H1 (cell line): ENCODE data around the gene TBC1D22A. TPM values are rescaled to one million over a fixed set of nuclear protein-coding genes. Genes with fewer than 3 reads are reported as not detected.

Experiments used
- CTCF ChIA-PET: fragments of 300-600 bp; sonication (Branson Sonifier 250); formaldehyde crosslinking; loops from one replicate; lab custom pipeline; 2021; ENCODE audit not compliant: partially characterized antibody; lab: Charles Lee
- POLR2A ChIA-PET: fragments of 300-600 bp; sonication (Branson Sonifier 250); formaldehyde crosslinking; loops from one replicate; lab custom pipeline; 2021; ENCODE audit warnings: inconsistent platforms; ENCODE audit not compliant: partially characterized antibody; lab: Charles Lee
- DNase-seq, 2 experiments: peaks; one replicate each; pipeline versions ENCODE4 v3.0.0 to v3.0.0-alpha.2; 2010 to 2022; ENCODE audit warnings: low spot score in 2 of 2, low read depth in 1 of 2, mixed read lengths in 1 of 2
- FAIRE-seq: peaks from 2 replicates; lab custom pipeline; 2011; peaks lifted over from hg19 to GRCh38; lab: Jason Lieb, UNC
- H2AFZ ChIP-seq: 2 replicates; pipeline ENCODE4 v1.8.1; 2012; ENCODE audit warnings: low read length, inconsistent platforms
- H2AK5ac ChIP-seq: 2 replicates; pipeline ENCODE4 v1.6.1; 2013; ENCODE audit warnings: low read depth, low read length
- H2BK120ac ChIP-seq: replicated peaks from 2 replicates; pipeline ENCODE3; 2013; ENCODE audit warnings: low read depth, low read length, inconsistent platforms
- H2BK12ac ChIP-seq: 2 replicates; pipeline ENCODE4 v1.6.1; 2013; ENCODE audit warnings: low read depth, low read length
- H2BK15ac ChIP-seq: 2 replicates; pipeline ENCODE4 v1.6.1; 2013; ENCODE audit warnings: low read length
- H2BK20ac ChIP-seq: 2 replicates; pipeline ENCODE4 v1.6.1; 2013; ENCODE audit warnings: low read length
- H2BK5ac ChIP-seq: 2 replicates; pipeline ENCODE4 v1.6.1; 2013; ENCODE audit warnings: low read depth, low read length
- H3K14ac ChIP-seq: 2 replicates; pipeline ENCODE4 v1.6.1; 2013; ENCODE audit warnings: inconsistent platforms; ENCODE audit not compliant: insufficient read length
- H3K18ac ChIP-seq: 2 replicates; pipeline ENCODE4 v1.6.1; 2013; ENCODE audit warnings: low read length; ENCODE audit errors: extremely low read depth
- H3K23ac ChIP-seq: 2 replicates; pipeline ENCODE4 v1.6.1; 2013; ENCODE audit warnings: inconsistent platforms; ENCODE audit not compliant: insufficient read length
- H3K23me2 ChIP-seq: 2 replicates; pipeline ENCODE4 v1.6.1; 2013; ENCODE audit warnings: low read depth, low read length
- H3K27ac ChIP-seq: 2 replicates; pipeline ENCODE4 v1.6.1; 2011; ENCODE audit warnings: low read depth, low read length, inconsistent platforms
- H3K27me3 ChIP-seq, 4 experiments: replicated peaks in 1 of 4; 1 replicate in 1 of 4; 2 replicates in 3 of 4; pipeline versions ENCODE4 v1.6.1 to v1.8.1; 2011 to 2013; ENCODE audit warnings: low read length in 3 of 4, mild to moderate bottlenecking in 3 of 4, inconsistent platforms in 2 of 4, mixed read lengths in 2 of 4, moderate library complexity in 1 of 4; ENCODE audit not compliant: control insufficient read depth in 3 of 4, insufficient read depth in 3 of 4; ENCODE audit errors: extremely low read depth in 1 of 4
- H3K36me3 ChIP-seq, 4 experiments: 2 replicates each; pipeline versions ENCODE4 v1.6.1 to v1.8.1; 2011 to 2013; ENCODE audit warnings: mild to moderate bottlenecking in 4 of 4, low read length in 3 of 4, moderate library complexity in 2 of 4, control low read depth in 1 of 4, inconsistent platforms in 1 of 4; ENCODE audit not compliant: insufficient read depth in 4 of 4, control insufficient read depth in 2 of 4
- H3K4ac ChIP-seq: replicated peaks from 2 replicates; pipeline ENCODE3; 2013; ENCODE audit warnings: low read length, low read depth, mixed read lengths, inconsistent platforms; ENCODE audit not compliant: insufficient read length
- H3K4me1 ChIP-seq, 4 experiments: replicated peaks in 1 of 4; 1 replicate in 1 of 4; 2 replicates in 3 of 4; pipeline versions ENCODE4 v1.6.1 to v1.8.1; 2011 to 2013; ENCODE audit warnings: low read length in 3 of 4, inconsistent platforms in 2 of 4, mixed read lengths in 1 of 4; ENCODE audit not compliant: insufficient read depth in 4 of 4, control insufficient read depth in 3 of 4
- H3K4me2 ChIP-seq, 2 experiments: 2 replicates each; pipeline versions ENCODE4 v1.6.1 to v1.8.1; 2011 to 2013; ENCODE audit warnings: low read depth in 2 of 2, low read length in 2 of 2, control low read depth in 1 of 2, inconsistent platforms in 1 of 2, mild to moderate bottlenecking in 1 of 2; ENCODE audit not compliant: insufficient read depth in 1 of 2
- H3K4me3 ChIP-seq, 4 experiments: fragments of 200-600, 300-600 bp in 1 of 4; sonication (generic), shearing (Covaris generic), sonication (Bioruptor Twin) in 1 of 4; 2 replicates each; pipeline versions ENCODE4 v1.5.1 to v1.8.1; 2011 to 2016; ENCODE audit warnings: low read length in 4 of 4, low read depth in 3 of 4, control low read depth in 2 of 4, inconsistent platforms in 2 of 4, mild to moderate bottlenecking in 2 of 4, mixed read lengths in 1 of 4, moderate library complexity in 1 of 4; ENCODE audit not compliant: insufficient read depth in 2 of 4; ENCODE audit errors: extremely low read depth in 1 of 4
- H3K56ac ChIP-seq: replicated peaks from 2 replicates; pipeline ENCODE3; 2013; ENCODE audit warnings: low read depth, mild to moderate bottlenecking, mixed read lengths, low read length, inconsistent platforms; ENCODE audit not compliant: insufficient read length
- H3K79me1 ChIP-seq: 2 replicates; pipeline ENCODE4 v1.6.1; 2013; ENCODE audit warnings: low read depth, low read length, control low read depth
- H3K79me2 ChIP-seq, 2 experiments: 2 replicates each; pipeline versions ENCODE4 v1.6.1 to v1.8.1; 2012 to 2013; ENCODE audit warnings: low read length in 2 of 2, mild to moderate bottlenecking in 2 of 2, inconsistent platforms in 1 of 2; ENCODE audit not compliant: insufficient read depth in 2 of 2, control insufficient read depth in 1 of 2
- H3K9ac ChIP-seq, 4 experiments: replicated peaks in 1 of 4; 1 replicate in 1 of 4; 2 replicates in 3 of 4; pipeline versions ENCODE4 v1.6.1 to v1.8.1; 2011 to 2013; ENCODE audit warnings: low read depth in 3 of 4, low read length in 3 of 4, control low read depth in 2 of 4, mild to moderate bottlenecking in 2 of 4, moderate library complexity in 2 of 4, inconsistent platforms in 1 of 4; ENCODE audit errors: extremely low read depth in 1 of 4
- H3K9me3 ChIP-seq, 2 experiments: 2 replicates each; pipeline versions ENCODE4 v1.6.1 to v1.8.1; 2012 to 2013; ENCODE audit warnings: mild to moderate bottlenecking in 2 of 2, moderate library complexity in 2 of 2, control low read depth in 1 of 2, inconsistent platforms in 1 of 2, low read depth in 1 of 2, low read length in 1 of 2, mixed read lengths in 1 of 2; ENCODE audit not compliant: insufficient read depth in 2 of 2
- H4K20me1 ChIP-seq, 2 experiments: replicated peaks in 1 of 2; 2 replicates each; pipeline versions ENCODE3 to v1.8.1; 2011 to 2013; ENCODE audit warnings: inconsistent platforms in 2 of 2, low read length in 2 of 2, mild to moderate bottlenecking in 1 of 2; ENCODE audit not compliant: insufficient read depth in 2 of 2, control insufficient read depth in 1 of 2
- H4K5ac ChIP-seq: 2 replicates; pipeline ENCODE4 v1.6.1; 2013; ENCODE audit warnings: low read length, low read depth, mixed read lengths, inconsistent platforms; ENCODE audit not compliant: insufficient read length
- H4K8ac ChIP-seq: 2 replicates; pipeline ENCODE4 v1.8.0; 2013; ENCODE audit warnings: mild to moderate bottlenecking, moderate library complexity, low read length, inconsistent platforms; ENCODE audit not compliant: insufficient read depth; ENCODE audit errors: extremely low read depth
- H4K91ac ChIP-seq: replicated peaks from 2 replicates; pipeline ENCODE3; 2013; ENCODE audit warnings: low read length, mixed read lengths, inconsistent platforms; ENCODE audit not compliant: insufficient read length
- E2F6 ChIP-seq: IDR thresholded peaks from 2 replicates; pipeline ENCODE4 v1.6.1; 2012; ENCODE audit warnings: inconsistent platforms
- HDAC6 ChIP-seq: IDR thresholded peaks from one replicate; pipeline ENCODE4 v1.7.1; 2012; ENCODE audit warnings: low read depth, mild to moderate bottlenecking, inconsistent platforms, low read length, moderate library complexity
- KDM1A ChIP-seq: fragments of 200-600, 300-600 bp; sonication (generic); IDR thresholded peaks from 2 replicates; pipeline ENCODE4 v1.7.1; 2016; ENCODE audit warnings: mild to moderate bottlenecking, low read length, borderline replicate concordance
- RBBP5 ChIP-seq: IDR thresholded peaks from 2 replicates; pipeline ENCODE4 v1.7.1; 2012; ENCODE audit warnings: low read depth, mild to moderate bottlenecking, inconsistent platforms, low read length, moderate library complexity, borderline replicate concordance
- YY1 ChIP-seq: IDR thresholded peaks from 2 replicates; pipeline ENCODE4 v1.6.1; 2011; ENCODE audit warnings: low read depth, mild to moderate bottlenecking, low read length
- WGBS, 2 experiments: shearing (Covaris generic) in 1 of 2; methylation state at CpG; one replicate each; pipeline versions ENCODE4 v1.1.6 to v1.1.7; 2013 to 2015; ENCODE audit warnings: low lambda C conversion rate in 2 of 2, mixed read lengths in 2 of 2, inconsistent platforms in 1 of 2, low coverage in 1 of 2, missing lambda C conversion rate in 1 of 2; ENCODE audit not compliant: insufficient replicate concordance in 2 of 2, insufficient coverage in 1 of 2, insufficient read length in 1 of 2; ENCODE audit errors: extremely low coverage in 1 of 2, missing lambda C conversion rate in 1 of 2; 5-methylcytosine and 5-hydroxymethylcytosine counted together
- polyA plus RNA-seq, 7 experiments: library from polyadenylated mRNA; depleted of rRNA in 3 of 7; stranded (reverse) in 5 of 7; unstranded in 2 of 7; fragments of >200 nt in 5 of 7; fragments of 200-250 nt in 2 of 7; gene quantifications; 1 replicate in 5 of 7; 2 replicates in 1 of 7; 4 replicates in 1 of 7; pipeline versions ENCODE4 v1.2.1 to v1.2.3, GENCODE V29; 2011 to 2013; ENCODE audit warnings: missing spikeins in 2 of 7, mixed read lengths in 2 of 7
- total RNA-seq: library from RNA; stranded (reverse); fragmentation: NEBNext Ultra II Directional; extraction: Animal tissue kit (Norgen Biotek cat#: 25700); gene quantifications from 2 replicates; pipeline ENCODE4 v1.2.1, GENCODE V29; 2021

TBC1D22A gene
- total and polyA plus RNA-seq, 2 of the 8 experiments (the other 6 are each of a cell fraction or from before 2014, with no cell fraction given): 11.9 to 18.4 TPM

GRCh38 chr22:47155912-47156311, 393.5 kb downstream of the TBC1D22A start:
- Histone ChIP-seq H2BK120ac (no peak overlapping the region), H3K36me3 (peaks cover 0 to 11% (median 3%) of the 10 kb centered on the region in 4 experiments; a peak in 2 of 8 replicates), H4K8ac (no peak overlapping the region), H3K18ac (no peak overlapping the region), H3K79me1 (peaks cover 3% of the 10 kb centered on the region), H4K20me1 (peaks cover 4 to 15% of the 10 kb centered on the region in 2 experiments), H3K27ac (no peak overlapping the region), H2AFZ (no peak overlapping the region), H3K14ac (no peak overlapping the region), H3K4ac (no peak overlapping the region), H4K91ac (no peak overlapping the region), H4K5ac (no peak overlapping the region), H2AK5ac (no peak overlapping the region), H3K23ac (no peak overlapping the region), H3K56ac (no peak overlapping the region), H3K9ac (no peak overlapping the region), H3K9me3 (no peaks in the 10 kb centered on the region; a peak in 1 of 4 replicates), H3K27me3 (no peaks in the 10 kb centered on the region), H3K23me2 (peaks cover 10% of the 10 kb centered on the region; the same call in 1 of the 2 replicates), H2BK5ac (no peak overlapping the region), H2BK12ac (no peak overlapping the region), H2BK15ac (no peak overlapping the region), H2BK20ac (no peak overlapping the region), H3K4me2 (no peak overlapping the region), H3K4me1 (no peaks in the 10 kb centered on the region)
- no peak for FAIRE-seq
- POLR2A ChIA-PET: no interaction called here
- WGBS, 2 experiments: 85% methylated on average over 9 of the region's 9 CpGs; no CpG with 5 or more reads in 1 of the 2 experiments
- CTCF ChIA-PET: no interaction called here
- no peak for TF ChIP-seq YY1
- no peak for TF ChIP-seq HDAC6
- TF ChIP-seq E2F6: no peak
- TF ChIP-seq RBBP5: no peak
- TF ChIP-seq KDM1A: no peak
- TF ChIP-seq, all 59 proteins: peak for 0
- H3K79me2 ChIP-seq: peaks cover 0 to 5% of the 10 kb centered on the region in 2 experiments; a peak in 1 of 4 replicates
- no peak for DNase-seq
- H3K4me3 ChIP-seq: no peak overlapping the region
